GM19043 (cell line): ENCODE measurements around the gene RTBDN.
"Not testable (repeated sequence)": the region's sequence is repeated elsewhere in the genome, so short reads cannot be mapped to it uniquely, and the experiment has no call there.

ENCODE experiments used
- ATAC-seq: cut with Tn5 transposase; IDR thresholded peaks from one replicate; pipeline ENCODE4 v1.9.1; 2021; ENCODE audit warnings: low read depth; ENCODE audit not compliant: unreplicated experiment

Gene RTBDN

DNA sequence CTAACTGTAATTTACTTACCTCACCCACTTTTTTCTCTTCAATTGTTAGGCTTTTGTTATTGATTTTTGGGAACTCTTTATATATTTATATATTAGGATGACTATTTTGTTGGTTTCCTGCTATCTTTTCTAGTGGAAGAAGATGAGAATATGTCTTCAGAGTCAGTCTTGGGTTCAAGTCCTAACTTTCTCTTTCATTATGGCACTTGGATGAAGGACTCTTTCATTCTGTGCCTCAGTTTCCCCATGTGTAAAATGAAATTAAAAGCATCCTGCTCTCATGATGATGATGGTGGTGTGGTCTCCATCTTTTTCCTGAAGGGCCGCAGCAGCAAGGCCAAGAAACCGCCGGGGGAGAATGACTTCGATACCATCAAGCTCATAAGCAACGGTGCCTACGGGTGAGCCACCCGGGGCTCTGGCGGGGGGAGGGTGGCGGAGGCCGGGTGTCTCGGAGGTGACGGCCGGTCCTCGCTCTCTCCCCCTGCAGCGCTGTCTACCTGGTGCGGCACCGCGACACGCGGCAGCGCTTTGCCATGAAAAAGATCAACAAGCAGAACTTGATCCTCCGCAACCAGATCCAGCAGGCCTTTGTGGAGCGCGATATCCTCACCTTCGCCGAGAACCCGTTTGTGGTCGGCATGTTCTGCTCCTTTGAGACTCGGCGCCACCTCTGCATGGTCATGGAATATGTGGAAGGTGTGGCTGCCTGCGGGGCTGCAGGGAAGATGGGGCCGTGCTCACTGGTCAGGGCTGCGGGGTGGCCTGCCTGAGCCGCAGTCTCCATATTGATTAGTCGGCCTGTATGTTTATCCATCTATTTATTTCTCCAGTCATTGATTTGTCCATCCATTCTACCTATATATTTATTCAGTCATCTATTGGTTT lies 23.9 kb upstream of the RTBDN start:
- no peak for ATAC-seq

GRCh38 chr19:12856653-12857052 lies 22.3 kb upstream of the RTBDN start:
- no peak for ATAC-seq

DNA sequence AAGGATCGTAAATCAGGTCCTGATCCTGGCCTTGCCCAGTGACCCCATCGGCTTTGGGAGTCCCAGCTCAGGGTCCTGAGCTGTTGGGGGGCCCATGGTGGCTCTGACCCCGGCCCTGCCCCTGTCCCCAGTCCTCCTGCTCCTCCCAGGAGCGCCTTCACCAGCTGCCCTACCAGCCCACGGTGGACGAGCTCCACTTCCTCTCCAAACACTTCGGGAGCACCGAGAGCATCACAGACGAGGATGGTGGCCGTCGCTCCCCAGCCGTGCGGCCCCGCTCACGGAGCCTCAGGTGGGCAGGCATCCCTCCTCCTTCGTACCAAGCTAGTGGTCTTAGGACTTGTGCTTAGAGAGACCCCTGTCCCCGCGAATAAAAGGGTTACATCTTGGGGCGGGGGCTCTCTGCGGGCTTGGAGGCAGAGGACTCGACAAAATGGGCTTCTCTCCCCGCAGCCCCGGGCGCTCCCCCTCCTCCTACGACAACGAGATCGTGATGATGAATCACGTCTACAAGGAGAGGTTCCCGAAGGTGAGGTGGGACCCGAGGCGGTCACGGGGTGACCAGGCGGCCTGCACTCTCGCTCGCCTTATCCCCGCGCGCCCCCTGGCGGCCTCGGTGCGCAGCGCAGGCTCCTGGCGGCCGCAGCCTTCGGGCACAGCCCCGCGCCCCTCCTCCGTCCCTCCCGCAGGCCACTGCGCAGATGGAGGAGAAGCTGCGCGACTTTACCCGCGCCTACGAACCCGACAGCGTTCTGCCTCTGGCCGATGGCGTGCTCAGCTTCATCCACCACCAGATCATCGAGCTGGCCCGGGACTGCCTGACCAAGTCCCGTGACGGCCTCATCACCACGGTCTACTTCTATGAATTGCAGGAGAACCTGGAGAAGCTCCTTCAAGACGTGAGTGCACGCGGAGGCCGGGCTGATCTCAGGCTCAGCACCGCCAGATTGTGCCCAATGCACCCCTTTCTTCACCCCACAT lies 13.1 kb upstream of the RTBDN start:
- ATAC-seq: no peak

DNA sequence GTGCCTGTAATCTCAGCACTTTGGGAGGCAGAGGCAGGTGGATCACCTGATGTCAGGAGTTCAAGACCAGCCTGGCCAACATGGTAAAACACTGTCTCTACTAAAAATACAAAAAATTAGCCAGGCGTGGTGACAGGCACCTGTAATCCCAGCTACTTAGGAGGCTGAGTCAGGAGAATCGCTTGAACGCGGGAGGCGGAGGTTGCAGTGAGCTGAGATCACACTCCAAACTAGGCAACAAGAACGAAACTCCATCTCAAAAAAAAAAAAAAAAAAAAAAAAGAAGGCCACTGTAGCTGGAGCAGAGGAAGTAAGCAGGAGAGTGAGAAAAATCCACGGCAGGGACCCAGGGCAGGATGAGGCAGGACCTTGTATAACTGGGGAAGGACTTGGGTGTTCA lies 12.2 kb upstream of the RTBDN start:
- ATAC-seq: not testable (repeated sequence)

- no peak for ATAC-seq
These were observed 9.8 kb upstream of the RTBDN start for GRCh38 chr19:12843999-12844732.

DNA sequence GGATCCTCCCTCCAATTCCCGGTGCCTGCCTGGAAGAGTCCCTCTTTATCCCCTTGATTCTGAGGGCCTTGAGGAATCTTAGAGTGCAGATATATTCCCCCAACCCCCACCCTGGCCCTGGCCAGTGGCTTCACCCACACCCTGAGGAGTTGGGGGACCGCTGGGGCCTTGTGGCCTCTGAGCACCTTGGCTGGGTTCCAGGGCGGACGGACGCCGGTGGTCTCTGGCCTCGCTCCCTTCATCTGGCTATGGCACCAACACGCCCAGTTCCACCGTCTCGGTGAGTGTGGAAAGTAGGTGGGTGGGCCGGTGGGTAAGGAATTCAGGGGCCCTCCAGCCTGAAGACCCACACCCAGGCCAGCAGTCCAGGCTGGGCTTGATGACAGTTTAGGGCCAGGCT lies 8.9 kb upstream of the RTBDN start:
- no peak for ATAC-seq

DNA sequence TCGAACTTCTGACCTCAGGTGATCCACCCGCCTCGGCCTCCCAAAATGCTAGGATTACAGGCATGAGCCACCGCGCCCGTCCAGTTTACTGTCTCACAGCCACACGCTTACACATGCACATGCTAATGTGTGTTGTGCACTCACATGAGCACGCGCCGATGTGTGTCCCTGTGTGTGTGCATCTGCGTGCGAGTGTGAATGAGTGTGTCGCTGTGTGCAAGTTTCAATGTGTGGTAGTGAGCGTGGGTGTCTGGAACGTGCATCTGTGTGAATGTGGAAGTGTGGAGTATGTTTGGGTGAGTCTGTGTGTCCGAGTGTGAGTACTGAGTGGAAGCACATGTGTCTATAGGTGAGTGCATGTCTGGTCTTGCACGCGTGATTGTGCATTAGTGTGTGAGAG lies 8.1 kb upstream of the RTBDN start:
- ATAC-seq: no peak

- ATAC-seq: no peak
These were observed 6.7 kb upstream of the RTBDN start for GRCh38 chr19:12841094-12841493.

DNA sequence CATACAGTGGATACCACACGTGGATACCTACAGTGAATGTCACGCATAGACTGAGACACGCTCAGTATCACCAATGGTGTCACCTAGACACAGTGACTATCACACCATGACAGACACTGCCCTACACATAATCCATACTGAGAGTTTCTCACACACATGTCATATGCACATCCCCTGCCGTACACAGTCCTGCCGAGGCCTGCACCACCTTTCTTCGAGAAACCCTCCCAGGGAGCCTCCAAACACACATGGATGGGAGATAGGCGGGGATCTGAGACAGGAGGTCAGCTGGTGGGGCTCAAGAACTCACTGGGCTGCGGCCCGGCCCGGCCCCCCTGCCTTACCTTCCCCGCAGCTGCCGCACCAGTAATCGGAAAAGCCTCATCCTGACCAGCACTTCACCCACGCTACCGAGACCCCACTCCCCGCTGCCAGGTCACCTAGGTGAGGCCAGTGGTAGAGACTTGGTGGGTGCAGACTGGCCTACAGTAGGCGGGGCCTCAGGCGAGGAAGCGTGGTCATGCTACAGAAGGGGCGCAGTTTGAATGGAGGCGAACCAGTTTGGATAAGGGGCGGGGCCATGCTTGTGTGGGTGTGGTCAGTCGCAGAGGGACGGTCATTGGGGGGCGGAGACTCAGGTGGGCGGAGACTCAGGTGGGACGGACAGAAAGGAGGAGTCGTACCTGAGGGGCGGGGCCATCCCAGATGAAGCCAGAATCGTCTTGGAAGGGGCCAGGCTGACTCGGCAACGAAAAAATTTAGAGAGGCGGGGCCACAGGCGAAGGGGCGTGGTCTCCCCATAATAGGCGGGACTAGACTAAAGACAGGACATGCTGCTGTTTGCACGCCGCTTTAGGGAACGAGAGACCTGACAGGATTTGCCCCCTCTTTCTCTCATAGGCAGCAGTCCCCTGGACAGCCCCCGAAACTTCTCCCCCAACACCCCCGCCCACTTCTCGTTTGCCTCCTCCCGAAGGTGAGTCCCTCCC lies 6.0 kb upstream of the RTBDN start:
- ATAC-seq: no peak

GRCh38 chr19:12838886-12839756 lies 4.7 kb upstream of the RTBDN start:
- no peak for ATAC-seq

GRCh38 chr19:12838182-12838885 lies 4.0 kb upstream of the RTBDN start, which contains the start of gene MAST1:
Gene MAST1 (plus strand): TSS chr19:12838515. CDS start chr19:12838573, 58 bp downstream.
- ATAC-seq: no peak

DNA sequence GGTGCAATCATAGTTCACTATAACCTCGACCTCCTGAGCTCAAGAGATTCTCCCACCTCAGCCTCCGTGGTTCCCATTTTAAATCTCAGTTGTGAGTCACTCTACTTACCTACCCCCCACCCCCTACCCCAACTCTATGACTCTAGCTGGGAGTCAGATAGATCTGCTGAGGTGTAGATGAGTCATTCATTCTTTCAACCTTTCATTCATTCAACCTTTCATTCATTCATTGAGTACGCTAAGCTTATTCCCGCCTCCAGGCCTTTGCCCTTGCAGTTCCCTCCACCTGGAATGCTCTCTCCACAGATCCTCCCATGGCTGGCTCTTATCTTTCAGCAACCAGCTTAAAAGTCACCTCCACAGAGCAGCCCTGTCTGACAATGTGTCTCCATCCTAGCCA lies 2.8 kb upstream of the RTBDN start:
- no peak for ATAC-seq

DNA sequence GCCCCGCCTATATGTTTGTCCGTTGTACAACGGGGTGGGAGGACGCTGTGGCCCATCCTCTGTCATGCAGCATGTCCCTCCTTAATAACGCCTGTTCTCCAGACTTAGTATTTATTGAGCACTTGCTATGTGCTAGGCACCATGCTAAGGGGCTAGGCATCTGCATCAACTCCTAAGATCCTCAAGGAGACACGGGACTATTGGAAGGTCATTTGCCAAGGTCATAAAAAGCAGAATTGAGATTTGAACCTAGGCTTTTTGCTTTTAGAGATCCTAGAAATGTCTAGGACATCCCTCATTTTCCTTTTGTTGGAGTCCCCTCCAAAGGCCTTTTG lies 2.1 kb upstream of the RTBDN start:
- no peak for ATAC-seq

DNA sequence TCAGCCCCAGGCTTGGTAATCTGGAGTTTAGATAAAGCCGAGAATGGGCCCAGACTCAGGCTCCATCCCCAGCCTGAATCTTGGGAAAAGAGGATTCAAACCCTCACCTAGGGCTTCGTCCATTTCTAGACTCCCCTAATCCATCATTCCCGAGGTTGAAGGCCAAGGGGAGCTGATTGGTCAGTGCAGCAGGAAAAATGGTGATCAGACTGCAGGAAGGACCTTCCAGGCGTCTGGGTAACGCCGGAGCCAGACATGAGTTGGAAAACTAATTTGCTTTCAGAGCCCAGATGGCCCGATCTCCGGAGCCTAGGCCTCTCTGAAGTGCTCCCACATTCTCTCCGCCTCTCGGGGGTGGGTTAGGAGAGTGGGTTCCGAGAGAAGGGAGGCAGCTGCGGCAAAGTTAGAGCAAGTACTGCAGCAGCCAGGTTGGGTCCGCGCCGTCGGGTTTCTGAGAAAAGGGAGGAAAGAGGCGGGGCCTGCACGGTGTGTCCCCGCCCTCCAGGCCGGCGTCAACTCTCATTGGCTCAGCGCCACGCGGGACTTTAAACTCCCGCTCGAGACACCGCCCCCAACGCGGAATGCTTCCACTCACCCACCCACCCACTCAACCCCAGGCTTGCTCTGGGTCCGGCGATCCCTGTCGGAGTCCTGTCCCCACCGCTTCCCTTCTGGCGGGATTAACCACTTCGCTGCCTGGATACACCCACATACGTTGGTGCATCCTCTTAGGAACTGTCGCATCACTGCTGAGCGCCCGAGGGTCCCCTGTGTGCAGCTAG lies 788 bp upstream of the RTBDN start:
- no peak for ATAC-seq

GRCh38 chr19:12833738-12834565 lies 427 bp downstream of the RTBDN start:
- ATAC-seq: no peak

DNA sequence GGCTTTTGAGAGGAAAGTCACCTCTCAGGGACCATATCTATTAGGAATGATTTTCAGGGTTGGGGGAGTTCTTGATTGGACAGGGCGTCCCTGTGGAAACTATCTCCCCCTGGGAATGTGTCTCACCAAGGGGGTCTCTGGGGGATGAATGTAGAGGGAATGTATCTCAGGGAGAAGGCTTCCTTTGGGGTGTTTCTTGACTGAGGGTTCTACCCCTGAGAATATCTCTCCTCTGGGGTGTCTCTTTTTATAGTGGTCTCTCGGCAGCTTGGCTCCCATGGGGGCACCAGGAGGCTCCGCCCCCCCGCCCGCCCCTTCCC lies 1.0 kb downstream of the RTBDN start:
- ATAC-seq: no peak

GRCh38 chr19:12828494-12828893 lies 5.9 kb downstream of the RTBDN start:
- no peak for ATAC-seq
